Measurements from ENCODE around the gene GSC2. TPM values are rescaled to one million over a fixed set of nuclear protein-coding genes. Genes with fewer than 3 reads are reported as not detected.

The GSC2 gene
- polyA plus RNA-seq, 4 donors = not detected

DNA sequence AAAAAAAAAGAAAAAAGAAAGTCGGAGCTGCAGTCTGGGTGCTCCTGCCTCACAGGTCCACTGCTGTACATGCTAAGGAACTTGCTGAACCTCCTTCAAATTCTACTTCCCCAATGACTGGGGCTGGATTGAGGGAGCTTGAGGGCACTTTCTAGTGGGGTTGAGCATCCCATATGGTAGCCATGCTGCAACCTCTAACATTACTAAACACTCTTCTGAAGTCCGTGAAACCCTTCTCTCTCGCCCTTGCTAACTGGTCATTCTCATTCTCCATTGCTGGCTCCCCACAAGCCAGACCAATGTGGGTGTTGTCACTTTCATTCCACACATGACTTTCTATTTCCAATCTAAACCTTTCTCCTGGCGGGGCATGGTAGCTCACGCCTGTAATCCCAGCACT, 6.9 kb downstream of the GSC2 start:
- H3K36me3 ChIP-seq (ENCODE audit: control insufficient read depth in 3 of 3, insufficient read depth in 2 of 3, low read depth in 1 of 3, low read length in 3 of 3) = peaks cover 3 to 41% (median 6%) of the 10 kb centered on the region in 3 donors
- no peak overlapping the region for H3K27ac ChIP-seq (ENCODE audit: low read depth in 1 of 3, low read length in 2 of 3)
- no peak for FAIRE-seq
- 86 to 90% (median 88%) methylated on average over 5 of the region's 5 CpGs for WGBS, 3 donors
- H3K4me1 ChIP-seq (ENCODE audit: control insufficient read depth in 3 of 3, insufficient read depth in 2 of 3, low read depth in 1 of 3, low read length in 2 of 3) = peaks cover 0 to 4% (median 0%) of the 10 kb centered on the region in 3 donors
- no peak for DNase-seq
- H3K27me3 ChIP-seq (ENCODE audit: control insufficient read depth in 3 of 3, insufficient read depth in 3 of 3, low read length in 3 of 3) = peaks cover 5 to 23% (median 7%) of the 10 kb centered on the region in 3 donors
- no peak overlapping the region for H3K4me3 ChIP-seq (ENCODE audit: low read depth in 1 of 3, low read length in 3 of 3)
- H3K9me3 ChIP-seq (ENCODE audit: control insufficient read depth in 2 of 2, insufficient read depth in 1 of 2, low read depth in 1 of 2, low read length in 1 of 2) = no peaks in the 10 kb centered on the region

DNA sequence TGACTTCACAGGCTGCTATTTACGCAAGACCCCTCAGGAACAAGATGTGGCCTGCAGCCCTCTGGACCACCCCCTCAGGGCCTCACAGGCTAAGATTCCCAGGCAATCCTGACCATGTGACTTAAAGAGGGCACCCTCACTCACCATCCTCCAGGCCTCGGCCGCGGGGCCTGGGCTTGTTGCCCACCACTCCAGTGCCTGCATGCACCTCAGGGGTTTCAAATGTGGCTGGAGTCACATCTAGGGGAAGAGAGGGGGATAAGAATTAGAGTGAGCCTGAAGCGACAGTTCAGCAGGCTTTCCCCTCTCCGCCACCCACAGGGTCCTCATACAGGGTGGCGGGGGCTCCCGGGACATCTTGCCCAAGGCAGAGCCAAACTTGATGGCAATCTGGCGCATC, 7.7 kb downstream of the GSC2 start:
- peaks cover 3 to 49% (median 6%) of the 10 kb centered on the region in 3 donors for H3K36me3 ChIP-seq (ENCODE audit: control insufficient read depth in 3 of 3, insufficient read depth in 2 of 3, low read depth in 1 of 3, low read length in 3 of 3)
- peaks cover 0 to 4% (median 0%) of the 10 kb centered on the region in 3 donors for H3K4me1 ChIP-seq (ENCODE audit: control insufficient read depth in 3 of 3, insufficient read depth in 2 of 3, low read depth in 1 of 3, low read length in 2 of 3)
- no peaks in the 10 kb centered on the region for H3K9me3 ChIP-seq (ENCODE audit: control insufficient read depth in 2 of 2, insufficient read depth in 1 of 2, low read depth in 1 of 2, low read length in 1 of 2)
- 94 to 97% (median 97%) methylated on average over 9 of the region's 9 CpGs for whole genome bisulfite sequencing, 3 donors
- DNase-seq = no peak
- H3K27ac ChIP-seq (ENCODE audit: low read depth in 1 of 3, low read length in 2 of 3) = no peak overlapping the region
- H3K27me3 ChIP-seq (ENCODE audit: control insufficient read depth in 3 of 3, insufficient read depth in 3 of 3, low read length in 3 of 3) = peaks cover 0 to 15% (median under 1%) of the 10 kb centered on the region in 3 donors
- no peak overlapping the region for H3K4me3 ChIP-seq (ENCODE audit: low read depth in 1 of 3, low read length in 3 of 3)
- no peak for FAIRE-seq

DNA sequence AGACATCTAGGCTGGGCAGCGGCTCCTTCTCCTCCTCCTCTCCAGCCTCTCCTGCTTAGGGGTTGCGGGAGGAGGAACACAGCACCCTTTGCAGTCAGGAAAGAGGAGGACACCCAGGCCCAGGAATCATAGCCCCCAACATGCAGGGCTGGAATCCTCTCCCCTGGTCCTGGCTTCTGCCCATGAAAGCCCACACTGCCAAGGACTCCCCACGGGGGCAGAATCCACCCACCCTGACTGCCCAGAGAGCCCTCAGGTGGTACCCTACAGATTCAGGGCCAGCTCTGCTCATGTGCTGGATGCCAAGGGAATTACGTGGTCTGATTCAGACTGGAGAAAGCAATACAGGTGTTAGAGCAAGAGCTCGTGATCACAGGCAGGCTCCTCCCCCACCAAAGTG, 10.1 kb downstream of the GSC2 start:
- Histone ChIP-seq H3K4me3 (ENCODE audit: low read depth in 1 of 3, low read length in 3 of 3) (no peak overlapping the region), H3K4me1 (ENCODE audit: control insufficient read depth in 3 of 3, insufficient read depth in 2 of 3, low read depth in 1 of 3, low read length in 2 of 3) (peaks cover 0 to 4% (median 0%) of the 10 kb centered on the region in 3 donors), H3K36me3 (ENCODE audit: control insufficient read depth in 3 of 3, insufficient read depth in 2 of 3, low read depth in 1 of 3, low read length in 3 of 3) (peaks cover 3 to 69% (median 15%) of the 10 kb centered on the region in 3 donors), H3K9me3 (ENCODE audit: control insufficient read depth in 2 of 2, insufficient read depth in 1 of 2, low read depth in 1 of 2, low read length in 1 of 2) (no peaks in the 10 kb centered on the region), H3K27me3 (ENCODE audit: control insufficient read depth in 3 of 3, insufficient read depth in 3 of 3, low read length in 3 of 3) (no peaks in the 10 kb centered on the region), H3K27ac (ENCODE audit: low read depth in 1 of 3, low read length in 2 of 3) (no peak overlapping the region)
- WGBS, 3 donors = 85 to 91% (median 90%) methylated on average over 5 of the region's 5 CpGs
- DNase-seq (no peak), FAIRE-seq (no peak)

DNA sequence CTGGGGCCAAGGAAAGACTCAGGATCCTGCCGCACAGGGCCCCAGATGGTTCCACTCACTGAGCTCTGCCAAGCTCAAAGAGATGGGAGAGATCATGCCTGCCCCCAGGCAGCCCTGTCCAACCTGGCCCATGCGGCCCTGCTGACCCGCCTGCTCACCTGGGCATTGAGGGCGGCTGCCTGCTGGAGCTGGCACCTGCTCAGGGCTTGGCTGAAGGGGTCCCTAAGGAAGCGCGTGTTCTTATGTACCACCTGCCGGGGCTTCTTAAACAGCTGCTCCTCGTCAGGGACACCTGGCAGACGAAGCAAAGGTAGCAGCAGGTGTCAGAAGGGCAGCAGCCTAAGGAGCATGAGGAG, 11.1 kb downstream of the GSC2 start:
- no peak overlapping the region for H3K4me3 ChIP-seq (ENCODE audit: low read depth in 1 of 3, low read length in 3 of 3)
- H3K9me3 ChIP-seq (ENCODE audit: control insufficient read depth in 2 of 2, insufficient read depth in 1 of 2, low read depth in 1 of 2, low read length in 1 of 2) = no peaks in the 10 kb centered on the region
- peaks cover 5 to 79% (median 20%) of the 10 kb centered on the region in 3 donors for H3K36me3 ChIP-seq (ENCODE audit: control insufficient read depth in 3 of 3, insufficient read depth in 2 of 3, low read depth in 1 of 3, low read length in 3 of 3)
- no peak for FAIRE-seq
- no peak for DNase-seq
- no peak overlapping the region for H3K27ac ChIP-seq (ENCODE audit: low read depth in 1 of 3, low read length in 2 of 3)
- no peaks in the 10 kb centered on the region for H3K27me3 ChIP-seq (ENCODE audit: control insufficient read depth in 3 of 3, insufficient read depth in 3 of 3, low read length in 3 of 3)
- 94 to 97% (median 95%) methylated on average over 9 of the region's 9 CpGs for WGBS, 3 donors
- H3K4me1 ChIP-seq (ENCODE audit: control insufficient read depth in 3 of 3, insufficient read depth in 2 of 3, low read depth in 1 of 3, low read length in 2 of 3) = peaks cover 0 to 3% (median 0%) of the 10 kb centered on the region in 3 donors

DNA sequence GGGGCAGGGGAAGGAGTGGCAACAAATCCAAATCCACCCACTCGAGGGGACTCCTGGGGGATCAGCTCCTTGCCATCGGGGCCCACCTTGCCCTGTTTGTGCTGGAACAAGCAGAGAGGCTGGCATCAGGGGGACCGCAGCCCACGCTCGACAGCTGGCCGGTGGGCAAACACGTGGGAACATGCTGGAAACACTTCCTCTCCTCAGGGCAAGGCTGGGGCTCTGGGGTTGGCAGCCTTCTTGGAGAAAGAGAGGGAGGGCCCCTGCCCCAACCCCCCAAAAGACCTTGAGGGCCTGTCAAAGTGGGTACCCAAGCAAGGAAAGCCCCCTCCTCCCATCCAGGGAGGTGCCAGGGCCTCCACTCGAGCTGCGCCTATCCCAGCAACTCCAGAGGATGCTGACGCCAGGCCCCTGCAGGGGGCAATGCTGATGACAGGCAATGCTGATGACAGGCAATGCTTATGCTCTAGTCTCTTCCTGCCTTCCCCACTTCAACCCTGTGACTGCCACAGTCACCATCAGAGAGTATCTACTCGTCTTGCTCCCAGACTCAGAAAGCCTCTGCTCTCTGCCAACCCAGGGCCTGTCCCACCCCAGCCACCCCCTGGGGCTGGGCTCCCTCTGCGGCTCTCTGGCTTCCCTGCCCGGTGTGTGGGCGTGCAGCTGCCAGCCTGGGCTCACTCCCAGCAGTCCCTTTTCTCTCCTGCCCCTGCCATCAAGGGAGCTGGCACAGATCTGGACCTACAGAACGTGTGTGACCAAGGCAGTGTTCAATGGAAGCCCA, 11.7 kb downstream of the GSC2 start:
- Histone ChIP-seq H3K36me3 (ENCODE audit: control insufficient read depth in 3 of 3, insufficient read depth in 2 of 3, low read depth in 1 of 3, low read length in 3 of 3) (peaks cover 9 to 85% (median 22%) of the 10 kb centered on the region in 3 donors), H3K27ac (ENCODE audit: low read depth in 1 of 3, low read length in 2 of 3) (no peak overlapping the region), H3K9me3 (ENCODE audit: control insufficient read depth in 2 of 2, insufficient read depth in 1 of 2, low read depth in 1 of 2, low read length in 1 of 2) (no peaks in the 10 kb centered on the region), H3K4me1 (ENCODE audit: control insufficient read depth in 3 of 3, insufficient read depth in 2 of 3, low read depth in 1 of 3, low read length in 2 of 3) (no peaks in the 10 kb centered on the region), H3K4me3 (ENCODE audit: low read depth in 1 of 3, low read length in 3 of 3) (no peak overlapping the region), H3K27me3 (ENCODE audit: control insufficient read depth in 3 of 3, insufficient read depth in 3 of 3, low read length in 3 of 3) (no peaks in the 10 kb centered on the region)
- WGBS, 3 donors = 93 to 94% (median 94%) methylated on average over 14 to 15 of the region's 15 CpGs
- no peak for DNase-seq
- no peak for FAIRE-seq

DNA sequence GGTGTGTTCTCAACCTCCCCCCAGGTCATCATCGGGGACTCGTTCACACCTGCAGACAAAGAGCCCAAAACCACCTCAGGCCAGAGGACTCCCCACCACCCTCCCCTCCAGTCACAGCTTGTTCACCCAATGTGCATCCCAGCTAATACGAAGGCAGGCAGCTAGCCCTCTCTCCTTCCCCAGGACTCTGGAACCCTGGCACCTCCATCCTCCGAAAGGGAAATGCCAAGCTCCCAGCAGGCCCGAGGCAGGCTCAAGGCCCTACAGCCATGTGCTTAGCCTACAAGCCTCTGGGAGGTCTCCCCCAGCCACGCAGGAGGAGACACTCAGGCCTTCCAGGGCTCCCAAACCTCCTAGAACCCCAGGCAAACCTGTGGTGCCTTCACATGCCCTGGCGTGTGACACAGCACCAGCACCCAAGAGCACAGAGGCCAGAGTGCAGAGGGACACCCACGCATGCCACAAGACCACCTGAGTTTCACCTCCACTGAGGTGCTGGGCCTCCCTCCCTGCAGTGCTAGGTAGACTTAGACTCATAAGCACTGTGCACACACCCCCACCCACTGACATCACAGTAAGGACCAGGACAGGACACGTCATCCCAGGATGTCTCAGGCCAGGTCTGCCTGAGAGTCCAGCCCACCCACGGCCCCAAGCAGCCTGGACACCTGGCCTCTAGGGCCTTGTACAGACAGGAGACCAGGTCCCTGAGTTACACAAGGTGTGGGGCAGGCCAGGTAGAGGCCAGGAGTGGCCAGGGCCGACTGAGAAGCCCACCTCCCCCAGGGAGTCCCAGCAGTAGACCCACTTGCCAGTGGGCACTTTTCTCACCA, 12.5 kb downstream of the GSC2 start:
- Histone ChIP-seq H3K4me1 (ENCODE audit: control insufficient read depth in 3 of 3, insufficient read depth in 2 of 3, low read depth in 1 of 3, low read length in 2 of 3) (no peaks in the 10 kb centered on the region), H3K9me3 (ENCODE audit: control insufficient read depth in 2 of 2, insufficient read depth in 1 of 2, low read depth in 1 of 2, low read length in 1 of 2) (no peaks in the 10 kb centered on the region), H3K36me3 (ENCODE audit: control insufficient read depth in 3 of 3, insufficient read depth in 2 of 3, low read depth in 1 of 3, low read length in 3 of 3) (peaks cover 9 to 90% (median 22%) of the 10 kb centered on the region in 3 donors), H3K4me3 (ENCODE audit: low read depth in 1 of 3, low read length in 3 of 3) (no peak overlapping the region), H3K27ac (ENCODE audit: low read depth in 1 of 3, low read length in 2 of 3) (no peak overlapping the region), H3K27me3 (ENCODE audit: control insufficient read depth in 3 of 3, insufficient read depth in 3 of 3, low read length in 3 of 3) (no peaks in the 10 kb centered on the region)
- DNase-seq = no peak
- whole genome bisulfite sequencing, 3 donors = 89 to 92% (median 91%) methylated on average over 11 of the region's 11 CpGs
- FAIRE-seq = no peak

DNA sequence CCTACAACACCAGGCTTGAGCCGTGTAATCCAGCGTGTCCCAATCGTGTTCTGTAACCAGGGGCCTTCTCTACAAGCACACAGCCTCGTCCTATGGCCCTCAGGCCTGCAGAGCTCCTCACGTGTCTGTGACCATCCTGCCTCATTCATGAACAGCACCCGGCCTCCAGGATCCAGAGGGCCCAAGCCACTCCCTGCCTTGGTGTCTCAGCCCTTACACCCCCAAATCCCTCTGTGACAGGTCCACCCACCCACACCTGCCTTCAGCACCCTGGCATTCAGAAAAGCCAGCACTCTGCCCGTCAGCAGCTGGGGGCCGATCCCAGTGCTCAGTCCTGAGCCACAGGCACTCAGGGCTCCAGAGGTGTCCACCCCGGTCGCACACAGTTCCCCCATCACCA, 13.2 kb downstream of the GSC2 start:
- Histone ChIP-seq H3K4me3 (ENCODE audit: low read depth in 1 of 3, low read length in 3 of 3) (no peak overlapping the region), H3K4me1 (ENCODE audit: control insufficient read depth in 3 of 3, insufficient read depth in 2 of 3, low read depth in 1 of 3, low read length in 2 of 3) (no peaks in the 10 kb centered on the region), H3K36me3 (ENCODE audit: control insufficient read depth in 3 of 3, insufficient read depth in 2 of 3, low read depth in 1 of 3, low read length in 3 of 3) (peaks cover 9 to 91% (median 22%) of the 10 kb centered on the region in 3 donors), H3K27me3 (ENCODE audit: control insufficient read depth in 3 of 3, insufficient read depth in 3 of 3, low read length in 3 of 3) (no peaks in the 10 kb centered on the region), H3K27ac (ENCODE audit: low read depth in 1 of 3, low read length in 2 of 3) (no peak overlapping the region), H3K9me3 (ENCODE audit: control insufficient read depth in 2 of 2, insufficient read depth in 1 of 2, low read depth in 1 of 2, low read length in 1 of 2) (no peaks in the 10 kb centered on the region)
- DNase-seq (no peak), FAIRE-seq (no peak)
- WGBS, 3 donors = 93 to 96% (median 96%) methylated on average over 10 of the region's 10 CpGs

DNA sequence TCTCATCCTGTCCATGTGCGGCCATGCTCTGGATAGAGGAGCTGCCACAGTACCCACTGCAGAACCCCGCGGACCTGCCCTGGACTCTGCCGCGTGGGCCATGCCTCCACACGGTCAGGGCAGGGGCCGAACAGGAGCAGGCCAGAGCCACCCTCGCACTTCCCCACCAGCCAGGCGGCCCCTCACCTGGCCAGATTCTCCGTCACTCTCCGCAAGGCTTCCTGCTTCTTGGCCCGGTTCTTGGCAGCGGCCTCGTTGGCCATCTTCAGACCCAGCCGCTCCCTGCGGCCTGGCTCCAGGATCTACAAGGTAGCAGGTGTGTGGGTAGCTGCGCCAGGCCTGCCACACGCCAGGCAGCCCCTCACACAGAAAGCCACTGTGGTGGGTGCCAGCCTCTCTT, 15.2 kb downstream of the GSC2 start:
- Histone ChIP-seq H3K9me3 (ENCODE audit: control insufficient read depth in 2 of 2, insufficient read depth in 1 of 2, low read depth in 1 of 2, low read length in 1 of 2) (no peaks in the 10 kb centered on the region), H3K36me3 (ENCODE audit: control insufficient read depth in 3 of 3, insufficient read depth in 2 of 3, low read depth in 1 of 3, low read length in 3 of 3) (peaks cover 9 to 86% (median 16%) of the 10 kb centered on the region in 3 donors), H3K27me3 (ENCODE audit: control insufficient read depth in 3 of 3, insufficient read depth in 3 of 3, low read length in 3 of 3) (no peaks in the 10 kb centered on the region), H3K4me1 (ENCODE audit: control insufficient read depth in 3 of 3, insufficient read depth in 2 of 3, low read depth in 1 of 3, low read length in 2 of 3) (no peaks in the 10 kb centered on the region), H3K4me3 (ENCODE audit: low read depth in 1 of 3, low read length in 3 of 3) (no peak overlapping the region), H3K27ac (ENCODE audit: low read depth in 1 of 3, low read length in 2 of 3) (no peak overlapping the region)
- 90 to 93% (median 90%) methylated on average over 18 of the region's 18 CpGs for WGBS, 3 donors
- no peak for DNase-seq
- no peak for FAIRE-seq

Measured in small intestine (tissue), 7 donors.